Ovary (tissue), 3 donors: ENCODE data around the gene RPUSD4.

Source experiments
- CTCF ChIP-seq, 3 donors: fragments of 450-650 bp in 2 of 3; fragments of 200-600 bp in 1 of 3; IDR thresholded peaks; one replicate each; pipeline versions ENCODE4 v1.5.1 to v1.8.0; 2016 to 2022; ENCODE audit warnings: antibody characterized with exemption in 3 of 3, mild to moderate bottlenecking in 1 of 3
- EP300 ChIP-seq: sonication (generic); formaldehyde crosslinking; IDR thresholded peaks from one replicate; pipeline ENCODE4 v1.6.1; 2017; ENCODE audit warnings: antibody characterized with exemption
- donor health status: DM: no; HTN: no; CAD: no.

- TF ChIP-seq EP300: no peak
- TF ChIP-seq CTCF (IDR thresholded peaks at IDR 0.05): no peak
Measured at GRCh38 chr11:126246636-126247035, 35.2 kb upstream of the RPUSD4 start.
